GM12892 (cell line): ENCODE data around the gene MYH8.

ENCODE experiments used
- POLR2AphosphoS5 ChIP-seq: IDR thresholded peaks from 2 replicates; pipeline ENCODE4 v1.6.1; 2011; ENCODE audit warnings: low read depth, low read length, control low read depth
- TAF1 ChIP-seq: IDR thresholded peaks from 2 replicates; pipeline ENCODE4 v1.6.1; 2011; ENCODE audit warnings: low read depth, mild to moderate bottlenecking, control low read depth, low read length, borderline replicate concordance

DNA sequence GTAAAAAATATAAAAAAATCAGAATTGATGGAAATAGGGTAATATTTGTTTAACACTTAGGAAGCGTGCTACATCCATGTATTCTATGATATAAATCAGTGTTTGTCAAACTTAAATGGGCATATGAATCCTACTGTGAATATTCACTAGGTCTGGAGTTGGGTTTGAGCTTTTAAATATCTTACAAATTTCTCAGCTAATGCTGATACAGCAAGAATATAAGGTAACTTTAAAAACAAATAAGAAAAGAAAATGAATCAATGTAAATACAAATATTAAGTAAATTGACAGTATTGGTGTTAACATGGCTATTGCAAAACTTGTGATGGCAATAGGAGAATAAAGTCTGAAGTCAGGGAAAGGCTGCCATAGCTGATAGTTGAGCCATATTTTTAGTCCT, 52.5 kb downstream of the MYH8 start:
- TF ChIP-seq POLR2AphosphoS5 (no peak), TAF1 (no peak)
